Tibial nerve (tissue), 4 donors: ENCODE data around the gene ZRANB1. TPM values are rescaled to one million over a fixed set of nuclear protein-coding genes. Genes with fewer than 3 reads are reported as not detected.

ENCODE experiments used
- DNase-seq, 2 donors: peaks; one replicate each; pipeline ENCODE4 v3.0.0-alpha.2; 2019; ENCODE audit warnings: low spot score in 2 of 2
- H3K27ac ChIP-seq, 4 donors: fragments of 200-600 bp; sonication (generic) in 3 of 4; one replicate each; pipeline ENCODE4 v1.5.1; 2017 to 2019; ENCODE audit warnings: mild to moderate bottlenecking in 1 of 4
- H3K27me3 ChIP-seq, 2 donors: fragments of 200-600 bp; sonication (generic) in 1 of 2; one replicate each; pipeline versions ENCODE4 v1.5.1 to v1.6.0; 2017 to 2019
- H3K36me3 ChIP-seq, 3 donors: fragments of 200-600 bp; sonication (generic); one replicate each; pipeline ENCODE4 v1.5.1; 2018 to 2019
- H3K4me1 ChIP-seq, 4 donors: fragments of 200-600 bp; sonication (generic) in 3 of 4; one replicate each; pipeline ENCODE4 v1.5.1; 2017 to 2019
- H3K4me3 ChIP-seq, 4 donors: fragments of 200-600 bp; sonication (generic) in 3 of 4; one replicate each; pipeline ENCODE4 v1.5.1; 2017 to 2019; ENCODE audit warnings: mild to moderate bottlenecking in 1 of 4, moderate library complexity in 1 of 4
- H3K9me3 ChIP-seq, 4 donors: fragments of 200-600 bp; sonication (generic) in 3 of 4; one replicate each; pipeline ENCODE4 v1.5.1; 2017 to 2019
- CTCF ChIP-seq, 5 experiments: fragments of 200-600 bp in 3 of 5; fragments of 450-650 bp in 2 of 5; sonication (generic) in 3 of 5; IDR thresholded peaks; one replicate each; pipeline ENCODE4 v1.5.1; 2016 to 2019; ENCODE audit warnings: antibody characterized with exemption in 5 of 5, mild to moderate bottlenecking in 3 of 5, moderate library complexity in 2 of 5
- EP300 ChIP-seq, 2 donors: sonication (generic); formaldehyde crosslinking; IDR thresholded peaks; one replicate each; pipeline ENCODE4 v1.6.1; 2017; ENCODE audit warnings: antibody characterized with exemption in 2 of 2, mild to moderate bottlenecking in 1 of 2
- POLR2A ChIP-seq, 2 donors: fragments of 450-650 bp; IDR thresholded peaks; one replicate each; pipeline ENCODE4 v1.6.1; 2017; ENCODE audit warnings: antibody characterized with exemption in 2 of 2, mild to moderate bottlenecking in 2 of 2, moderate library complexity in 2 of 2
- WGBS, 2 donors: methylation state at CpG; one replicate each; pipeline ENCODE4 v1.1.5; 2018; 5-methylcytosine and 5-hydroxymethylcytosine counted together
- total RNA-seq, 4 donors: library from RNA; depleted of rRNA; stranded (reverse); fragments of >200 nt; gene quantifications; one replicate each; pipeline ENCODE4 v1.1.0, GENCODE V29; 2016

The ZRANB1 gene
- total RNA-seq, 4 donors from 2014 or later = 22.2 to 33.5 (median 24.2) TPM

DNA sequence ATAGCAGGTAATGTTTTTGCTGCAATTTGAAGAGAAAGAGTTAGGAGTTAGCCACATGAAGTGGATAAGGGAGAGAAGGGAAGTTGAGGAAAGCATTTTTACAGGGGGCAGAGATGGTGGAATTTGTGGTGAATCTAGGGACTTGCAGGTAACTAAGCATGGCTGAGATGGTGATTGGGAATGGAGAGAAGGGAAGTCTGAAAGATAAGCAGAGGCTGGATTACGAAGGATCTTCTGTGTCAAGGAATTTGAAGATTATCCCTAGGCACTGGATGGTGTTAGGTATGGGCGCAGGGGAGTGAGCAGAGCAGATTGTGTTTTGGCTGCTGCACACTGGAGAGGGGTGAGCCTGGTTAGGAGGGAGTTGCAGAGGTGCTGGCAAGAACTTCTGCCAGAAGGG, 25.3 kb downstream of the ZRANB1 start:
- no peak for TF ChIP-seq EP300 (IDR thresholded peaks at IDR 0.05)
- TF ChIP-seq CTCF (IDR thresholded peaks at IDR 0.05) = no peak
- no peak for TF ChIP-seq POLR2A (IDR thresholded peaks at IDR 0.05)
- H3K27me3 ChIP-seq = no peaks in the 10 kb centered on the region
- WGBS, 2 donors = 93 to 97% methylated on average over 2 of the region's 2 CpGs
- H3K4me3 ChIP-seq = no peak overlapping the region
- H3K27ac ChIP-seq = no peak overlapping the region
- H3K9me3 ChIP-seq = no peaks in the 10 kb centered on the region
- H3K36me3 ChIP-seq = peaks cover 0 to 23% (median 0%) of the 10 kb centered on the region in 3 donors
- DNase-seq = no peak
- peaks cover 0 to 50% (median 15%) of the 10 kb centered on the region in 4 donors for H3K4me1 ChIP-seq

- DNase-seq = no peak
- Histone ChIP-seq H3K36me3 (peaks cover 0 to 46% (median 0%) of the 10 kb centered on the region in 3 donors), H3K9me3 (no peaks in the 10 kb centered on the region), H3K4me1 (peaks cover 0 to 27% (median 13%) of the 10 kb centered on the region in 4 donors), H3K27ac (no peak overlapping the region), H3K4me3 (no peak overlapping the region), H3K27me3 (no peaks in the 10 kb centered on the region)
- WGBS, 2 donors = 17 to 21% methylated on average over 2 of the region's 2 CpGs
- no peak for TF ChIP-seq CTCF (IDR thresholded peaks at IDR 0.05)
- no peak for TF ChIP-seq EP300 (IDR thresholded peaks at IDR 0.05)
- TF ChIP-seq POLR2A (IDR thresholded peaks at IDR 0.05) = no peak
These were observed 29.4 kb downstream of the ZRANB1 start for GRCh38 chr10:124971276-124971675.

GRCh38 chr10:124972637-124973036, 30.7 kb downstream of the ZRANB1 start:
- no peak for DNase-seq
- Histone ChIP-seq H3K27me3 (no peaks in the 10 kb centered on the region), H3K4me3 (no peak overlapping the region), H3K9me3 (no peaks in the 10 kb centered on the region), H3K27ac (no peak overlapping the region), H3K4me1 (peaks cover 0 to 27% (median 13%) of the 10 kb centered on the region in 4 donors), H3K36me3 (peaks cover 0 to 37% (median 0%) of the 10 kb centered on the region in 3 donors)
- TF ChIP-seq CTCF (IDR thresholded peaks at IDR 0.05) = no peak
- no peak for TF ChIP-seq EP300 (IDR thresholded peaks at IDR 0.05)
- TF ChIP-seq POLR2A (IDR thresholded peaks at IDR 0.05) = no peak
- 81 to 92% methylated on average over 7 of the region's 7 CpGs for WGBS, 2 donors

DNA sequence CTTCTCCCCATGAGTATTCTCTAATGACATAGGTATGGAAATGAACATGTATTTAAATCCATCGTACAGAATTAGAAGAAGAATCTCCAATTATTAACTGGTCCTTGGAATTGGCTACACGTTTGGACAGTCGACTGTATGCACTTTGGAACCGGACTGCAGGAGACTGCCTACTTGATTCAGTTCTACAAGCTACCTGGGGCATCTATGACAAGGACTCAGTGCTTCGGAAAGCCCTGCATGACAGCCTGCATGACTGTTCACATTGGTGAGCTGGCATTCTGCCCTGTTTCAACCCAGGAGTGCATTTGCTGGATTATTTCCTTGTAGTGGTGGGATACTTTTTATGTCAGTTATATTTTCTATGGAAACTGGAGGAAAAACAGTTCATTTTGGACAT, 32.2 kb downstream of the ZRANB1 start:
- no peak for DNase-seq
- Histone ChIP-seq H3K36me3 (peaks cover 0 to 31% (median 0%) of the 10 kb centered on the region in 3 donors), H3K27me3 (no peaks in the 10 kb centered on the region), H3K9me3 (no peaks in the 10 kb centered on the region), H3K4me1 (peaks cover 0 to 35% (median 13%) of the 10 kb centered on the region in 4 donors), H3K27ac (no peak overlapping the region), H3K4me3 (no peak overlapping the region)
- 86 to 90% methylated on average over 5 of the region's 5 CpGs for WGBS, 2 donors
- TF ChIP-seq CTCF (IDR thresholded peaks at IDR 0.05) (no peak), EP300 (IDR thresholded peaks at IDR 0.05) (no peak), POLR2A (IDR thresholded peaks at IDR 0.05) (no peak)

- 57 to 59% methylated on average over 5 of the region's 5 CpGs for WGBS, 2 donors
These were observed 34.1 kb downstream of the ZRANB1 start for GRCh38 chr10:124975977-124976514.

More at GRCh38 chr10:124975977-124976514, 34.1 kb downstream of the ZRANB1 start:
- Histone ChIP-seq H3K4me1 (peaks cover 0 to 20% (median 7%) of the 10 kb centered on the region in 4 donors), H3K4me3 (no peak overlapping the region), H3K27me3 (no peaks in the 10 kb centered on the region), H3K27ac (no peak overlapping the region), H3K36me3 (peaks cover 0 to 31% (median 0%) of the 10 kb centered on the region in 3 donors), H3K9me3 (no peaks in the 10 kb centered on the region)
- TF ChIP-seq EP300 (IDR thresholded peaks at IDR 0.05) (no peak), CTCF (IDR thresholded peaks at IDR 0.05) (no peak), POLR2A (IDR thresholded peaks at IDR 0.05) (no peak)
- no peak for DNase-seq
